Mesenchymal stem cell (in vitro differentiated cells and primary cell): ENCODE data around the gene RPAIN.
"Not testable (repeated sequence)": the region's sequence is repeated elsewhere in the genome, so short reads cannot be mapped to it uniquely, and the experiment has no call there.

Experiments
- DNase-seq: peaks from one replicate; pipeline ENCODE4 v3.0.0-alpha.2; 2013
- H2AFZ ChIP-seq: one replicate; pipeline ENCODE4 v1.6.1; 2013; ENCODE audit warnings: low read depth, mild to moderate bottlenecking, control low read depth, inconsistent platforms, low read length, moderate library complexity
- H2AK5ac ChIP-seq: 2 replicates; pipeline ENCODE4 v1.6.1; 2013; ENCODE audit warnings: low read length, moderate library complexity, mild to moderate bottlenecking, inconsistent platforms; ENCODE audit not compliant: severe bottlenecking
- H2BK120ac ChIP-seq: one replicate; pipeline ENCODE4 v1.6.1; 2013; ENCODE audit warnings: low read depth, mild to moderate bottlenecking, inconsistent platforms, low read length, moderate library complexity
- H2BK12ac ChIP-seq, 2 experiments: one replicate each; pipeline ENCODE4 v1.6.1; 2013; ENCODE audit warnings: inconsistent platforms in 2 of 2, low read length in 2 of 2, mild to moderate bottlenecking in 2 of 2, moderate library complexity in 2 of 2, control low read depth in 1 of 2
- H2BK15ac ChIP-seq: one replicate; pipeline ENCODE4 v1.6.1; 2013; ENCODE audit warnings: mild to moderate bottlenecking, low read depth, inconsistent platforms; ENCODE audit not compliant: poor library complexity, severe bottlenecking
- H2BK5ac ChIP-seq: 2 replicates; pipeline ENCODE4 v1.6.1; 2013; ENCODE audit warnings: low read depth, mild to moderate bottlenecking, low read length, control low read depth, inconsistent platforms; ENCODE audit not compliant: poor library complexity, severe bottlenecking
- H3K14ac ChIP-seq, 2 experiments: one replicate each; pipeline ENCODE4 v1.6.1; 2013; ENCODE audit warnings: inconsistent platforms in 2 of 2, low read length in 2 of 2, control low read depth in 1 of 2, mild to moderate bottlenecking in 1 of 2, moderate library complexity in 1 of 2
- H3K18ac ChIP-seq, 2 experiments: one replicate each; pipeline ENCODE4 v1.6.1; 2013; ENCODE audit warnings: inconsistent platforms in 2 of 2, low read length in 2 of 2, control low read depth in 1 of 2, low read depth in 1 of 2, mild to moderate bottlenecking in 1 of 2
- H3K23ac ChIP-seq, 2 experiments: one replicate each; pipeline ENCODE4 v1.6.1; 2013; ENCODE audit warnings: inconsistent platforms in 2 of 2, low read length in 2 of 2, mild to moderate bottlenecking in 2 of 2, moderate library complexity in 2 of 2, control low read depth in 1 of 2
- H3K27ac ChIP-seq: 2 replicates; pipeline ENCODE4 v1.5.1; 2013; ENCODE audit warnings: mild to moderate bottlenecking, moderate library complexity, low read length, control low read depth, inconsistent platforms; ENCODE audit not compliant: poor library complexity, severe bottlenecking
- H3K27me3 ChIP-seq, 2 experiments: 2 replicates each; pipeline versions ENCODE4 v1.6.1 to v1.7.0; 2013; ENCODE audit warnings: low read length in 2 of 2, mild to moderate bottlenecking in 2 of 2, moderate library complexity in 2 of 2, control low read depth in 1 of 2, inconsistent platforms in 1 of 2; ENCODE audit not compliant: control insufficient read depth in 1 of 2, insufficient read depth in 1 of 2
- H3K36me3 ChIP-seq, 2 experiments: 2 replicates each; pipeline versions ENCODE4 v1.6.1 to v1.7.0; 2013; ENCODE audit warnings: low read length in 2 of 2, control low read depth in 1 of 2, inconsistent platforms in 1 of 2, low read depth in 1 of 2, mild to moderate bottlenecking in 1 of 2; ENCODE audit not compliant: insufficient read depth in 2 of 2, control insufficient read depth in 1 of 2
- H3K4ac ChIP-seq, 2 experiments: one replicate each; pipeline ENCODE4 v1.6.1; 2013; ENCODE audit warnings: inconsistent platforms in 2 of 2, low read length in 2 of 2, mild to moderate bottlenecking in 2 of 2, moderate library complexity in 2 of 2, control low read depth in 1 of 2, low read depth in 1 of 2
- H3K4me1 ChIP-seq: 2 replicates; pipeline ENCODE4 v1.6.1; 2013; ENCODE audit warnings: low read depth, low read length, control low read depth; ENCODE audit not compliant: control insufficient read depth, insufficient read depth
- H3K4me2 ChIP-seq: 2 replicates; pipeline ENCODE4 v1.6.1; 2013; ENCODE audit warnings: low read length, mild to moderate bottlenecking, inconsistent platforms; ENCODE audit not compliant: poor library complexity, severe bottlenecking
- H3K4me3 ChIP-seq, 2 experiments: 2 replicates each; pipeline versions ENCODE4 v1.5.1 to v1.7.0; 2013; ENCODE audit warnings: low read length in 2 of 2, mild to moderate bottlenecking in 2 of 2, control low read depth in 1 of 2, low read depth in 1 of 2; ENCODE audit not compliant: insufficient read depth in 1 of 2
- H3K79me1 ChIP-seq: replicated peaks from 2 replicates; pipeline ENCODE4 v1.6.1; 2013; ENCODE audit warnings: mild to moderate bottlenecking, control low read depth, low read length, inconsistent platforms; ENCODE audit not compliant: poor library complexity, severe bottlenecking
- H3K9ac ChIP-seq: 2 replicates; pipeline ENCODE4 v1.7.0; 2013; ENCODE audit warnings: mild to moderate bottlenecking, low read length, moderate library complexity
- H3K9me3 ChIP-seq: 2 replicates; pipeline ENCODE4 v1.7.0; 2013; ENCODE audit warnings: mild to moderate bottlenecking, low read length; ENCODE audit not compliant: control insufficient read depth
- H4K8ac ChIP-seq: one replicate; pipeline ENCODE4 v1.6.1; 2013; ENCODE audit warnings: inconsistent platforms, mild to moderate bottlenecking, low read length, moderate library complexity
- H4K91ac ChIP-seq: one replicate; pipeline ENCODE4 v1.6.1; 2013; ENCODE audit warnings: mild to moderate bottlenecking, low read length, inconsistent platforms
- WGBS: methylation state at CpG from one replicate; pipeline ENCODE4 v1.1.7; 2013; ENCODE audit warnings: mixed read lengths; 5-methylcytosine and 5-hydroxymethylcytosine counted together

RPAIN gene

DNA sequence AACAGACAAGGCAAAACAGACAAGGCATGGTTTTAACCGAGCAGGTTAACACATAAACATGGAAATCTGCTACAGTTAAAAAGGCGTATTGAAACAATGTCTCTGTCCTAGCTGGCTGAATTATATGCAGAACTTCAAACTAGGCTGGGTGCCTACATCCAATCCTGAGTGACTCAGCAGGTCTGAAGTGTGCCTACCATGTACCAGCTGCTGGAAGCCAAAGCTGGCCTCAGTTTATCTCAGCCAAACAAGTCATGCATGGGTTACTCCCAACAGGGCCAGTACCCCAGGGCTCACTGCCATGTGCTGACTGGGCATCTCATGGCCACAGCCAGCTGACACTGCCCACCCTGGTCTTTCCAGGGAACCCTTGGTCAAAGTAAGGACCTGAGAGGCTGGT lies 15.0 kb downstream of the RPAIN start:
- 97% methylated on average over 2 of the region's 2 CpGs for WGBS
- H3K23ac ChIP-seq = no peak overlapping the region

DNA sequence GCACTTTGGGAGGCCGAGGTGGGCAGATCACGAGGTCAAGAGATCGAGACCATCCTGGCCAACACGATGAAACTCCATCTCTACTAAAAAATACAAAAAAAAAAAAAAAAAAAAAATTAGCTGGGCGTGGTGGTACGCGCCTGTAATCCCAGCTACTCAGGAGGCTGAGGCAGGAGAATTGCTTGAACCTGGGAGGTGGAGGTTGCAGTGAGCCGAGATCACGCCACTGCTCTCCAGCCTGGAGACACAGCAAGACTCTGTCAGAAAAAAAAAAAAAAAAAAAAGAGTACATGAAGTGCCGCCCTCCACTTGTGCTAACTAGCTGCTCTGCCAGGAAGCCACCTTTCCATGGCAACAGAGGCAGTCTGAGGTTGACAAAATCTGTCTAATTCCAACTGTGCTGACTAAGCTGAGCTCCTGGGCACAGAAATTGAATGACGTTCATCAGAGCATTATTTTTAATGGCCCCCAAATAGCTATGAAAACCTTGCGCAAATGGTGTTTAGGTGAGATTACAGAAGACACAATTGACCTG lies 15.9 kb downstream of the RPAIN start:
- WGBS = 94% methylated on average over 8 of the region's 12 CpGs
- H2AK5ac ChIP-seq, H4K91ac ChIP-seq, H3K14ac ChIP-seq, H3K4ac ChIP-seq, H2BK120ac ChIP-seq, H2BK5ac ChIP-seq, H2BK15ac ChIP-seq, H3K23ac ChIP-seq, H3K9me3 ChIP-seq, H2BK12ac ChIP-seq, H3K18ac ChIP-seq, H3K27ac ChIP-seq, H3K4me3 ChIP-seq, DNase-seq, H4K8ac ChIP-seq, H3K27me3 ChIP-seq, H3K4me2 ChIP-seq, H2AFZ ChIP-seq: not testable (repeated sequence)
- Histone ChIP-seq H3K36me3 (peaks cover 41 to 63% of the 10 kb centered on the region in 2 experiments), H3K79me1 (peaks cover 16% of the 10 kb centered on the region), H3K4me1 (peaks cover 10% of the 10 kb centered on the region), H3K9ac (peak overlapping the region; percentile 31)

More for the DNA sequence above, 15.0 kb downstream of the RPAIN start:
- Histone ChIP-seq H4K91ac (no peak overlapping the region), H3K4me1 (peaks cover 10% of the 10 kb centered on the region), H3K18ac (no peak overlapping the region), H3K27ac (no peak overlapping the region), H3K9me3 (no peaks in the 10 kb centered on the region), H2BK120ac (no peak overlapping the region), H3K27me3 (no peaks in the 10 kb centered on the region), H3K14ac (no peak overlapping the region), H3K4ac (peak overlapping the region in 1 of 2 experiments; percentile 38), H2BK5ac (no peak overlapping the region), H2BK12ac (no peak overlapping the region), H3K36me3 (peaks cover 50 to 70% of the 10 kb centered on the region in 2 experiments), H3K9ac (no peak overlapping the region), H3K4me2 (no peak overlapping the region), H3K4me3 (no peak overlapping the region), H2AFZ (no peak overlapping the region), H4K8ac (peak overlapping the region; percentile 55), H2AK5ac (no peak overlapping the region), H2BK15ac (no peak overlapping the region), H3K79me1 (peaks cover 15% of the 10 kb centered on the region)
- no peak for DNase-seq

DNA sequence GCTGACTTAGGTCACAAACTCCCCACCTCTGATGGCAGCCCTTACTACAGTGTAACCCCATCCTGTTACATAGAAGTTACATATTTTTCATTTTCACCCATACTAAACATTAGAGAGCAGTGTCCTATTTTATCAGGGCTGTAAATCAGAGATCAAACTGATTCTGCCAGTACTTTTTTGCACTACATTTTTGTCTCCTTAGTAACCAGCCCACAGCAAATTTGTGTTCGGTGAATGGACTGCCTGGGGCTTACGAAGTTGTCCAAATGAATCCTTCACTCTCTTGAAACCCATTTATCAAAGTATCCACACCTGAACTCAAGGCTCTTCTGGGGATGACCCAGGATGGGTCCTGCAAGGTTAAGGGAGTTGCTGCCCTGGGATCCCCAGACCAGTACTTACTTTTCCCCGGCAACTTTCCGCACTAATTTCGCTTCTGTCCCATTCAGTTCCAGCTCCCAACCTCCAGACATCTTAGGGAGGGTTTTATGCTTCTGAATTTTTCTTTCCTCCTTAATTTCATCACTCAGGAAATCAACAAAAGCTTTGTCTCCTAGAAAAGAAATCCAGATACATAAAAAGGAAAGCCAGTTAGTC lies 17.8 kb downstream of the RPAIN start:
- Histone ChIP-seq H2AK5ac (peak overlapping the region; percentile 41), H2BK15ac (no peak overlapping the region), H2BK12ac (no peak overlapping the region), H4K91ac (no peak overlapping the region), H3K14ac (no peak overlapping the region), H3K4ac (no peak overlapping the region), H3K27ac (no peak overlapping the region), H3K23ac (no peak overlapping the region), H3K79me1 (peaks cover 22% of the 10 kb centered on the region), H2AFZ (no peak overlapping the region), H4K8ac (no peak overlapping the region), H3K9me3 (no peaks in the 10 kb centered on the region), H2BK120ac (no peak overlapping the region), H3K18ac (no peak overlapping the region), H3K36me3 (peaks cover 33 to 50% of the 10 kb centered on the region in 2 experiments), H2BK5ac (no peak overlapping the region), H3K9ac (peak overlapping the region; percentile 92), H3K27me3 (no peaks in the 10 kb centered on the region), H3K4me3 (peak overlapping the region; percentile 39 to 86), H3K4me1 (peaks cover 10% of the 10 kb centered on the region), H3K4me2 (peak overlapping the region; percentile 95)
- peak; percentile 52 for DNase-seq
- 53% methylated on average over 5 of the region's 5 CpGs for WGBS

DNA sequence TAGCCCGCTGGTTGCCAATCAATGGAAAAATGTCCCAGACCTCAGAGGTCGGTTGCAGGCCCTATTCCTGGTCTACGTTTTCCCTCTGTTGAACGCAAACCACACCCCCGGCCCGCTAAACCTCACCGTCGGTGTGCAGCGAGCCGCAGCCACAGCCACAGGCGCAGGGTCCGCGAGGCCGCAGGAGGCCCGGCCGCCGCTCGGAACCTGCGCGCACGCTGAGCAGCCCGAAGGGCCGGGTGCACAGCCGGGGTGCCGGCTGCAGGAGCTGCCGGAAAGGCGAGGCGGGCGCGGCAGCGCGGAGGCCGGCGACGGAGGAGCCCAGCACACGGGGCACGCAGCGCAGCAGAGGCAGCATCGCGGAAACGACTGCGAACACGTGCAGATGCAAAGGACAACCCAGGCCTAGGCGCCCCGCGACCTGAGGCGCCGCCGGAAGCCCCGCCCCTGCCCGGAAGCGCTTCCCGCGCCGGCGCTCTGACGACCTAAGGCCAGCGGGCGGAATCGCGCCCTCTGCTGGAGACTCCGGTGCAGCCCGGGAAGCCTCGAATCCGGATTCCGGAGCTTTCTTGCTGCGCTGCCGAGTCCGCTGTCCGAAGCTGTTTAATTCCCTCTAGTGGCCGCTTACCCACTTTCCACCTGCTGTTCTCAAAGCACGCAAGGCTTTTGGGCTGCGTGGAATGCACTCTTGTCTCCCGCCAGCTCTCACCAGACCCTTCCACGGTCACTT lies 18.9 kb downstream of the RPAIN start, which contains the start of gene C1QBP:
Gene C1QBP (minus strand): TSS at position 440 of the 730 bp plus-strand sequence. CDS start 82 bp downstream, at position 358.
- H3K9ac ChIP-seq = peak within 1 kb of the TSS; percentile 92
- H4K8ac ChIP-seq = peak within 1 kb of the TSS; percentile 97
- H4K91ac ChIP-seq = peak within 1 kb of the TSS; percentile 93
- H2BK120ac ChIP-seq = no peak within 1 kb of the TSS
- peak within 1 kb of the TSS; percentile 86 to 98 for H3K4me3 ChIP-seq
- peaks cover 10% of the 10 kb centered on the region for H3K4me1 ChIP-seq
- peak within 1 kb of the TSS; percentile 52 for H2BK15ac ChIP-seq
- H3K9me3 ChIP-seq = no peaks in the 10 kb centered on the region
- under 1% methylated on average over 63 of the region's 75 CpGs for WGBS
- no peak within 1 kb of the TSS for H2BK12ac ChIP-seq
- no peaks in the 10 kb centered on the region for H3K27me3 ChIP-seq
- peak within 1 kb of the TSS; percentile 83 for H2AFZ ChIP-seq
- H2AK5ac ChIP-seq = peak within 1 kb of the TSS; percentile 41
- peaks cover 22% of the 10 kb centered on the region for H3K79me1 ChIP-seq
- H3K27ac ChIP-seq = peak within 1 kb of the TSS; percentile 41
- peak within 1 kb of the TSS in 1 of 2 experiments; percentile 87 for H3K23ac ChIP-seq
- peak within 1 kb of the TSS; percentile 68 for H2BK5ac ChIP-seq
- peak within 1 kb of the TSS; percentile 29 to 94 for H3K14ac ChIP-seq
- peak; percentile 93 for DNase-seq
- H3K36me3 ChIP-seq = peaks cover 32 to 48% of the 10 kb centered on the region in 2 experiments
- H3K4me2 ChIP-seq = peak within 1 kb of the TSS; percentile 95
- peak within 1 kb of the TSS; percentile 83 to 91 for H3K4ac ChIP-seq
- H3K18ac ChIP-seq = peak within 1 kb of the TSS; percentile 95 to 98
